ENCODE results near the gene GNAI3.

GNAI3 gene

DNA sequence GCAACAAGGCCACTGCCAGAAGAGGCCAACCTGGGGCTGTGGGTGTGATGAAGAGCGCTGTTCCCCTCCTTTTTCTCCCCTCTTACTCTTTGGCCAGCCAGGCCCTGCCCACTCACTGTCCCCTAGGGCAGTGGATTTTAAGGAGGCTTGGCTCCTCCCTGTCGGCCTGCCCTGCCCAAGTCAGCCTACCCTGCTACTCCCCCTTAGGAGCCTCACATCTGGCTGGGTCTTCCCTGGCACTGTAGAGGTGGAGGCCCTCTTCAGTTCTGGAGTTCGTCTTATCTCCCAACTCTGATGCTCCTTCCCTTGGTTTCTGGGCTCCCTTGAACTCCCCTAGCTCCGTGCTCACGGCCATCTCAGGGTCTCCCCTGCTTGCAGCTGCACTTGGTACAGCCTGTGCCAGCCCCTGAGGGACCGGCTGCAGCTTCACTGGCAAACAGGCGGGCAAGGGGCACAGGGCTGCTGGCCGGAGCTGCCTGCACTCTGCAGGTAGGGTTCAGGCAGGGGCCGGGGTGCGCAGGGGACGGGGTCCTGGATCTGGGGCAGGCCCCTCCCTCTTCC lies 75.3 kb downstream of the GNAI3 start:
- TF ChIP-seq, protein P1, sequence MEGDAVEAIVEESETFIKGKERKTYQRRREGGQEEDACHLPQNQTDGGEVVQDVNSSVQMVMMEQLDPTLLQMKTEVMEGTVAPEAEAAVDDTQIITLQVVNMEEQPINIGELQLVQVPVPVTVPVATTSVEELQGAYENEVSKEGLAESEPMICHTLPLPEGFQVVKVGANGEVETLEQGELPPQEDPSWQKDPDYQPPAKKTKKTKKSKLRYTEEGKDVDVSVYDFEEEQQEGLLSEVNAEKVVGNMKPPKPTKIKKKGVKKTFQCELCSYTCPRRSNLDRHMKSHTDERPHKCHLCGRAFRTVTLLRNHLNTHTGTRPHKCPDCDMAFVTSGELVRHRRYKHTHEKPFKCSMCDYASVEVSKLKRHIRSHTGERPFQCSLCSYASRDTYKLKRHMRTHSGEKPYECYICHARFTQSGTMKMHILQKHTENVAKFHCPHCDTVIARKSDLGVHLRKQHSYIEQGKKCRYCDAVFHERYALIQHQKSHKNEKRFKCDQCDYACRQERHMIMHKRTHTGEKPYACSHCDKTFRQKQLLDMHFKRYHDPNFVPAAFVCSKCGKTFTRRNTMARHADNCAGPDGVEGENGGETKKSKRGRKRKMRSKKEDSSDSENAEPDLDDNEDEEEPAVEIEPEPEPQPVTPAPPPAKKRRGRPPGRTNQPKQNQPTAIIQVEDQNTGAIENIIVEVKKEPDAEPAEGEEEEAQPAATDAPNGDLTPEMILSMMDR (IDR thresholded peaks at IDR 0.05; ENCODE audit: borderline replicate concordance, insufficient read depth, low read depth, low read length) = no peak
- no peak overlapping the region for H3K4me3 ChIP-seq (ENCODE audit: low read depth, low read length)

DNA sequence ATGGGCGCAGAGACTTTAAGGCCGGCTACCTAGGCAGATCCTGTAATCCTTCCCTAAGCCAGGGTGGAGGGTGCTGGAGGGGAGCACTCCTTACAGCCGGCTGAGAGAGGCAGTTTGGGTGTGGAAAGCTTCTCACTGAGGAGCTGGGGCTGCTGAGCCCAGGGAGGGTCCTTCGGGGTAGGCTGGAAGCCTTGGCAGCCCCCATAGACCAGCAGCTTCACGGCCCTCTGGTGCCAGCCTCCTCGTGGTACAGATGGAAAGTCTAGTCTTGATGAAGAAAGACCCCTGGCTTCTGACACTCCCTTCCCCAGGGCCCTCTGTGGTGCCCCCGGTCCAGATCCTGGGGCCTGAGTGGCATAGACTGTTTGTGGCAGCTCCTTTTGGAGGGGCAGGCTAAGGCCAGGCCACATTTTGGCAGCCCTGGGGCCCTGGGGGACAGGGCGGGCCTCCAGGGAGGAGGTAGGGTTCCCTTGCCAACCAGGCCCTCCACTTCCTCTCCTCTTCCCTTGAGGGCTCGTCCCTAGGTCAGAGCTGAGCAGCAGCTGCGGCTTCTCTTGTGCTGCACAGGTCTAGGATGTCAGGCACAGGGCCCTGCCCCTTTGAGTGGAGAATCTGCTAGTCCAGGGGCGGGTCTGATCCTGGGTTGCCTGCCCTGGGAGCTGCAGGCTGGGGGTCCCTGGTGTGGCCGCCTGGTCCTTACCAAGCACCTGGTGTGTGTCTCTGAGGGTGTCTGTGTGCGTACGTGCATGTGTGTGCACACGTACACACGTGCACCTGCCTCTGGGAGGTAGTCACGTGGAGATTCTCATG lies 76.0 kb downstream of the GNAI3 start:
- TF ChIP-seq, protein P1 (IDR thresholded peaks at IDR 0.05; ENCODE audit: borderline replicate concordance, insufficient read depth, low read depth, low read length) = no peak

DNA sequence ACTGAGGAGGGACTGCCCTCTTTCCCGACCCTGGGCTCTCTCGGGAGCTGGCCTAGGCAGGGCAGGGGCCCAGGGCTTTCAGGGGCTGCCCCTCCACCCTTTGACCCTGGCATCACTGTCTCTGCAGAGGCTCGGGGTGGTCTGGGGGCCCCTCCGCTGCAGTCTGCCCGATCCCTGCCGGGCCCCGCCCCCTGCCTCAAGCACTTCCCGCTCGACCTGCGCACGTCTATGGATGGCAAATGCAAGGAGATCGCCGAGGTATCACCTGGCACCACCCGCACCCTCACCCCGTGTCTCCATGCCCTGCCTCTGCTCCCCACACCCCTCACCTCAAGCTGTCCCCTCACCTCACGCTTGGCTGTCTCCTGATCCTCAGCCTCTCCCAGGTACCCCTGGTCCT lies 76.8 kb downstream of the GNAI3 start:
- TF ChIP-seq, protein P1 (IDR thresholded peaks at IDR 0.05; ENCODE audit: borderline replicate concordance, insufficient read depth, low read depth, low read length) = no peak
- no peak overlapping the region for H3K4me3 ChIP-seq (ENCODE audit: low read depth, low read length)

More for the DNA sequence above, 76.0 kb downstream of the GNAI3 start:
- H3K4me3 ChIP-seq (ENCODE audit: low read depth, low read length) = no peak overlapping the region

DNA sequence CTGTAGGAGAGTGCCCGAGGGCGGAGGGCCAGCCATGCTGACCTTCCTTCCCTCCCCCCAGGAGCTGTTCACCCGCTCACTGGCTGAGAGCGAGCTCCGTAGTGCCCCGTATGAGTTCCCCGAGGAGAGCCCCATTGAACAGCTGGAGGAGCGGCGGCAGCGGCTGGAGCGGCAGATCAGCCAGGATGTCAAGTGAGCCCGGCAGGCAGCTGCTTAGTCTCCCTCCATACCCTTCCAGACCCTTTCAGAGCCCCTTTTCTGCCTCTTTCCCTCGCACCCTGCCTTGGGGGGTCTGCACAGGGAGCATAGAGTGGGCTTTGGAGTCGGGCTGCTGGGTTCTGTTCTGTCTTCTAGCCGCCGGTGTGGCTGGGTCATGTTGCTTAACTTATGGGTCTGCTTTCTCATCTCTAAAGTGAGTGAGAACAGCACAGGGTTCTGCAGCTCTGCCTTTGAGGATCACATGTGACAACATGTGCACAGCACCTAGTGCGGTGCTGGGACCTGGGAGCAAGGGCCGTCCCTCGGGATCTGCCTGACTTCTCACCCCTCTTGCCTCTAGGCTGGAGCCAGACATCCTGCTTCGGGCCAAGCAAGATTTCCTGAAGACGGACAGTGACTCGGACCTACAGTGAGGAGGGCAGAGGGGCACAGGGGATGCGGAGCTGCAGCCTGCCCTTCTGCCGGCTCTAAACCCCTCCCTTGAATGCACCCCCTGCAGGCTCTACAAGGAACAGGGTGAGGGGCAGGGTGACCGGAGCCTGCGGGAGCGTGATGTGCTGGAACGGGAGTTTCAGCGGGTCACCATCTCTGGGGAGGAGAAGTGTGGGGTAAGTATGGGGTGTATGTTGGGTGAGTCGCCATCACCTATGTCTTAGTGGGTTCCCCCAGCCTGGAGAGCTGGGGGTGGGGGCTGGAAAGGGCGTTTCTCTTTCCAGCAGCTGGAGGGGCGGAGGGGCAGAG lies 77.5 kb downstream of the GNAI3 start:
- no peak overlapping the region for H3K4me3 ChIP-seq (ENCODE audit: low read depth, low read length)
- TF ChIP-seq, protein P1 (IDR thresholded peaks at IDR 0.05; ENCODE audit: borderline replicate concordance, insufficient read depth, low read depth, low read length) = no peak

DNA sequence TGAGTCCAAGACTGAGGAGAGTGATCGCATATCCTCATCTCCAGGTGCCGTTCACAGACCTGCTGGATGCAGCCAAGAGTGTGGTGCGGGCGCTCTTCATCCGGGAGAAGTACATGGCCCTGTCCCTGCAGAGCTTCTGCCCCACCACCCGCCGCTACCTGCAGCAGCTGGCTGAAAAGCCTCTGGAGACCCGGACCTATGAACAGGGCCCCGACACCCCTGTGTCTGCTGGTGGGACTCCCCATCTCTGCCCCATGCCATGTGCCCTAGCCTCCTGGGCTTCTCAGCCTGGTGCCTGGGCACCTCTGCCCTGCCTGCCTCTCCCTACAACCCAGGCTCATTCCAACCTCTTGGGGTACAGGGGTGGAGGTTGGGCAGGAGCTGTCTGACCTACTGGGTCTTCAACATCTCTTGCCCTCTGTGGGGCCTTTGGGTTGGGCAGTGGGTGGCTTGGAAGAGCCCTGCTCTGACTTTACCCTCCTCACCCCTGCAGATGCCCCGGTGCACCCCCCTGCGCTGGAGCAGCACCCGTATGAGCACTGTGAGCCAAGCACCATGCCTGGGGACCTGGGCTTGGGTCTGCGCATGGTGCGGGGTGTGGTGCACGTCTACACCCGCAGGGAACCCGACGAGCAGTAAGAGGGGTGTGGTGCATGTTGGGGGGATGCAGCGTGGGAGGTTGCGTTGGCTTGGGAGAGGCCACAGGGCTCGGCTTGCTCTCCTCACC lies 78.4 kb downstream of the GNAI3 start:
- TF ChIP-seq, protein P1 (IDR thresholded peaks at IDR 0.05; ENCODE audit: borderline replicate concordance, insufficient read depth, low read depth, low read length) = no peak

DNA sequence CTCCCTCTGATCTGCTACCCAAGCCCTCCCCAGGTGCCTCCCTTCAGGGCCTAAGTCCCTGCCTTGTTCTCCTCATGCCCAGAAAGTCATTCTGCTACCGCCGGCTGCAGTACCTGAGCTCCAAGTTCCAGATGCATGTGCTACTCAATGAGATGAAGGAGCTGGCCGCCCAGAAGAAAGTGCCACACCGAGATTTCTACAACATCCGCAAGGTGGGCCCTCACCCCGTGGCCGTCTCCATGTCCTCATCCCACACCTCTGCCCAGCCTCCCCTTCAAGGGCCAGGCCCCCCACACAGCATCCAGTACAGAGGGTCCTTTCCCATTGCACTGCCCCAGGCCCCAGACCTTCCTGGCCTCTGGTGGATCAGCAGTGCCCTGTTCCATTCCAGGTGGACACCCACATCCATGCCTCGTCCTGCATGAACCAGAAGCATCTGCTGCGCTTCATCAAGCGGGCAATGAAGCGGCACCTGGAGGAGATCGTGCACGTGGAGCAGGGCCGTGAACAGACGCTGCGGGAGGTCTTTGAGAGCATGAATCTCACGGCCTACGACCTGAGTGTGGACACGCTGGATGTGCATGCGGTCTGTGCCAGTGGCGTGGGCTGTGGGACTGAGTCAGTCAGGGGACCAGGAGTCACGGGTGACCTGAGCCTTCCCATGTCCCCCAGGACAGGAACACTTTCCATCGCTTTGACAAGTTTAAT lies 79.4 kb downstream of the GNAI3 start:
- TF ChIP-seq, protein P1 (IDR thresholded peaks at IDR 0.05; ENCODE audit: borderline replicate concordance, insufficient read depth, low read depth, low read length) = no peak

More for the DNA sequence above, 78.4 kb downstream of the GNAI3 start:
- H3K4me3 ChIP-seq (ENCODE audit: low read depth, low read length) = no peak overlapping the region

More for the DNA sequence above, 79.4 kb downstream of the GNAI3 start:
- H3K4me3 ChIP-seq (ENCODE audit: low read depth, low read length) = no peak overlapping the region

Measured in GM12875 (cell line).